Measurements from ENCODE around the gene YJEFN3.

YJEFN3 gene

GRCh38 chr19:19558055-19558454, 29.3 kb downstream of the YJEFN3 start:
- DNase-seq = no peak

DNA sequence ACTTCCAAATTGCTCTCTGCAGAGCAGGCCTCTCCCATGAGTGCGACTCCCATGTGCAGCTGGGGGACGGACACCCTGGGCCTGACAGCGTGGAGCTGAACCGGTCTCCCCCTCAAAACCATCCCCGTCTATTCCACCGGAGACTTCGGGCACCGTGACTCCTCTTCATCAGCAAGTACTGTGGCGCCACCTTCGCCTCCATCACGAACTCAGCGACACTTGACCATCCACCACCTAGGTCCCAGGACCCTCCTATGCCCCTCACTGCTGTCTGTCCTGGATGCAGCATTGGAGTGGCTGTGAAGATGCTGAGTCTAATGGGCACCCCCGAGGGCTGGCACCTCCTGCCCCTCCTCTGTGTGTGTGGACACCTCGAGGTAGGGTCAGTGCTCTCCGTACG, 29.9 kb downstream of the YJEFN3 start:
- DNase-seq = no peak

DNA sequence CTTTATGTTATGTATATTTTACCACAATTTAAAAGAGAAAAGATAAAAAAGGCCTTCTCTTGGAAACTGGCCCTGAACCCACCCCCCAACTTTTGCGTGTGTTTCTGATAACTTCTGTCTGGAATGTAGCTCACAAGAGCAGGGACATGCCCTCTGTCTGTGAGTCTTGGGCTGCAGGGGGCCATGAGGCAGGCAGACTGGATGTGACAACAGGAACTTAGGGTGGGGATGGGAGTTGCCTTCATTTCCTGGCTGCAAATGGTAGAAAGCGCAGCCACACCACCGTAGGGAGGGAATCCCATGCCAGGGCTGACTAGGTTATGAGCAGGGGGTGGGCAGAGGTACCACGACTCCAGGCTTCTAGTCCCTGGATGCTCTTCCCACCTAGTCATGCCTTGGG, 31.2 kb downstream of the YJEFN3 start:
- DNase-seq = no peak

DNA sequence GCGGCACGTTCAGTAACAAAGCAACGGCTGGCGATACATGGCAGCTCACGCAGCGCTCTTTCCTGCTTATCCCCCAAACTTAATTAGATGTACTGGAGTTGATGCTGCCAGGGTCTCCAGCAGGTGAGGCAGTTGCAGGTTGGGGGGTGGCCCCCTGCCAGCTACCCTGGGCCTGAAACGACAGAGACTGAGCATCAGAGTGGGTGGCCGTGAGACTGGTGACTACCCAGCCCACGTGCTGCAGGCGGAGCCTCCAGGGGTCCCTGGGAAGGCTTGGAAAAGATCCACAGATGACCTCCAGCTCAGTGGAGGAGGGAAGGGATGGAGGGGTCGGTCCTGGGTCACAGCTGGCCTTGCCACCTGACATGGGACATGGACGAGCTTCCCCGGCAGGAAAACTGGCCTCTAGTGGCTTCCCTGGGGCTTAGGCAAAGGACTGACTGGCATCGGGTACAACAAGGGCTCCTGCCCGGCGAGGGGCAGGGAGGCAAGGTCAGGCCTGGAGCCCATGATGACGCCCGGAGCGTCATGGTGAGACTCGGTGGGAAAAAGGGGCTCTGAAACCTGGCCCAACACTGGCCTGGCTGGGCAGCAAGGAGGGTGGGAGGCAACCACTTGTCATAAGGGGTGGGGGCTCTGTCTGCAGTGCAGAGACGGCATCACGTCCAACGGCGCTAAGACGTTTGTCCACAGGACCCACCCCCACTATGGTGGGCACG, 33.4 kb downstream of the YJEFN3 start:
- DNase-seq = no peak

- DNase-seq = peak; percentile 18
Observed at GRCh38 chr19:19562665-19563347, 34.1 kb downstream of the YJEFN3 start.

- no peak for DNase-seq
Observed at GRCh38 chr19:19563348-19563848, 34.7 kb downstream of the YJEFN3 start.

- no peak for DNase-seq
Observed at GRCh38 chr19:19566306-19566705, 37.6 kb downstream of the YJEFN3 start.

DNA sequence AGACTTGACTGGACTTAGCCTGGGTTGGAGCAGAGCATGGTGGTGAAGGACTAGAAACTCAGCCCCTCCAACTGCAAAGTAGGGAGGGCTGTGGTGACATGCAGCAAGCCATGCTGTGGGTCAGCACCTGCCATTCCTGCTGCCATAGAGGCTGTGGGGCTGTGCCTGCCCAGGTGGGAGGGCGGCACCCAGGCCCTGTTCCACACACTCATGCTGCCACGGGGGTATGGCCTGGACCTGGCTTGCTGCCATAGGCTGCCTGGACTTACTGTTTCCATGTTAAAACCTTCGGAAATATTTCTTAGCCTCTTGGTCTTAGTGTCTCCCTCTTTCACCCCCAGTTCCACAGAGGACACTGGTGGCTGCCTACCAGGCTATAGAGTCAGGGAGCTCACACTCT, 38.7 kb downstream of the YJEFN3 start:
- DNase-seq = no peak

DNA sequence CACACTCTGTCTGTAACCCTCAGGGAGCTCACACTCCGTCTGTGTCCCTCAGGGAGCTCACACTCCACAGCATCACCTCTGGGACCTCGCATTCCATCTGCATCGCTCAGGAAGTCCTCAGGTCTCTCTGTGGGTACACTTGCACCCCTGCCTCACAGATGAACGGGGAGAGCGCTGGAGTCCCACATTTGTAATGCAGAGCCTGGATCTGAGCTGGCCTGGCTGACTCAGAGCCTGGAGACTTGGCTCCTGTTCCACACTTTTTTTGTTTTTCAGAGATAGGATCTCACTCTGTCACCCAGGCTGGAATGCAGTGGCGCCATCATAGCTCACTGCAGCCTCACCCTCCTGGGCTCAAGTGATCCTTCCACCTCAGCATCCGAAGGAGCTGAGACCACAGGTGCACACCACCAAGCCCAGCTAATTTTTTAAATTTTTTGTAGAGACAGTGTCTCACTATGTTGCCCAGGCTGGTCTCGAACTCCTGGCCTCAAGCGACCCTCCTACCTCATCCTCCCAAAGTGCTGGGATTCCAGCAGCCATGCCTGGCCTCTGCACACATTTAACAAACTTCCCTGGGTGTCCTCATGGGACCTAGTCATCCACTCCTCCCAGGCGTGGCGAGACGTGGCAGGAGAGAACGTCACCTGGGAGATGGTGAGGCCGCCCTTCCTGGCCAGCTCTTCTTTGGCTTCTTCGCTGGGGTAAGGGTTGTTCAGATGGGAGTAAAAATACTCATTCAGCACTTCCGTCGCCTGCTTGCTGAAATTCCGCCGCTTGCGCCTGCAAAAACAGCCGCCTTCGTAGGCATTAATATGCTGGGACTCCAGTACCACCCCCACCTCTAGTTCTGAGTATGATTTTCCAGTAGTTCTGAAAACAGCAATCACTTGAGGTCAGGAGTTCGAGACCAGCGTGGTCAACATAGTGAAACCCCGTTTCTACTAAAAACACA, 40.4 kb downstream of the YJEFN3 start:
- no peak for DNase-seq

DNA sequence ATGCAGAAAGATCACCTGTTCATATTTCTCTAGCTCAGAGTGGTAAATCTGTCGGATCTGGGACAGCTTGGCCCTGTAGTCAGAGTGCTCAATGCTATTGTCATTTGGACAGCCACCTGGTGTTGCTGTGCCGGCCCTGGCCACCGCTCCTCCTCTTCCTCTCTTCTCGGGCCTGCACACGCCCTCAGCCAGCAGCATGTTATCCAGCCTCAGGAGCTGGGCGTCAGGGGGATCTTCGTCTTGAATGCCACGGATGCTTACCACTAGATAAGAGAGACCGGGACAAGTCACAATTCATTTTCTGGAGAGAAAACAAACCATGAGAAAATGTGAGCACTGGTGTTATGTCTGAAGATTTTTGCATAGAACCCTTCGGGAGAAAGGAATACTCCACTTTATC, 41.9 kb downstream of the YJEFN3 start:
- DNase-seq = no peak

DNA sequence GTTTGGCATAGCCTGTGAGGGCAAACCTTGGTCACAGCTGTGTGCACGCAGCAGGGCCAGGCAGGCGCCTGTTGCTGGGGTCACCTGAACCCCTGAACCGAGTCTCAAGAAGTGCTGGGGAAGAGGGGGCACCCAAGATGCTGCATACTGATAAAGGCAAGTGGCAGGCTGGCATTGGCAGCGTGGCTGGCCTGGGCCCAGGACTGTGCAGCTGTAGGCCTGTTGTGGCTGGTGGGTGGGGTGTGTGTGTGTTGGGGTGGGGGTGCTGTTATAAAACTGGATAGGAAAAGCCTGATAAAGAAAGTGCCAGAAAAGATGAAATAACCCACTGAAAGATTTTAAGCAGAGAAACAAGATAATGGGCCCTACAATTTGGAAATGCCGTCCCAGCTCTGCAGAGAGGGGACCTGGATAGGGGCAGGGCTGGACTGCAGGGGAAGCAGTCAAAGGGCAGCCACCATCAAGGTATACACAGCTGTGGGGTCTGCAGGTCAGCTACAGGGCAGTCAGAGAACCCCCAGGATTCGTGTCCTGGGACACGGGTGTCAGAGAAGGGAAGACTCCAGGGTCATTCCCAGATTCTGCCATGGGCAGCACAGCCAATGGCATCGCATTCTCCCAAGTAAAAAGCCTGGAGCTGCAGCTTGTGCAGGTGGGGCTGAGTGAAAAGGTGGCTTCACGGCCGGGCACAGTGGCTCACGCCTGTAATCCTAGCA, 42.5 kb downstream of the YJEFN3 start:
- no peak for DNase-seq

DNA sequence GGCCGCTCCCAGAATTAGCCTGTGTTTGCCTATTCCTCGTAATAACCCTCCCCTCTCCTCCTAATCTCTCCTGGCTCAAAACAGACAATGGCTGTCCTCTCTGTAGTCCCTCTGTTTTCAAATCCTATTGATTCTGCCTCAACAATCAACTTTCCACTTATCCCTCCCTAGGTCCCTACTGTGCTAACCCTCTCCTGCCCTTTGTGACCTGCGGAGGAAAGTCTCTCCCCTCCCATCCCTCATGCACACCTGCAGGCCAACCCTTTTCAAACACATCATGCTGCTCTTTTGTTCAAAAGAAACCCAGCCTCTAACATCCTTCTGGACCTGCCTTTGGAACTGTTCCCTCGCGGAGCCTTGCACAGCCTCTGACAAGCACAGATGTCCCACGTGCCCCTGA, 46.7 kb downstream of the YJEFN3 start:
- DNase-seq = no peak

- DNase-seq = no peak
Observed at GRCh38 chr19:19578252-19578651, 49.5 kb downstream of the YJEFN3 start.

DNA sequence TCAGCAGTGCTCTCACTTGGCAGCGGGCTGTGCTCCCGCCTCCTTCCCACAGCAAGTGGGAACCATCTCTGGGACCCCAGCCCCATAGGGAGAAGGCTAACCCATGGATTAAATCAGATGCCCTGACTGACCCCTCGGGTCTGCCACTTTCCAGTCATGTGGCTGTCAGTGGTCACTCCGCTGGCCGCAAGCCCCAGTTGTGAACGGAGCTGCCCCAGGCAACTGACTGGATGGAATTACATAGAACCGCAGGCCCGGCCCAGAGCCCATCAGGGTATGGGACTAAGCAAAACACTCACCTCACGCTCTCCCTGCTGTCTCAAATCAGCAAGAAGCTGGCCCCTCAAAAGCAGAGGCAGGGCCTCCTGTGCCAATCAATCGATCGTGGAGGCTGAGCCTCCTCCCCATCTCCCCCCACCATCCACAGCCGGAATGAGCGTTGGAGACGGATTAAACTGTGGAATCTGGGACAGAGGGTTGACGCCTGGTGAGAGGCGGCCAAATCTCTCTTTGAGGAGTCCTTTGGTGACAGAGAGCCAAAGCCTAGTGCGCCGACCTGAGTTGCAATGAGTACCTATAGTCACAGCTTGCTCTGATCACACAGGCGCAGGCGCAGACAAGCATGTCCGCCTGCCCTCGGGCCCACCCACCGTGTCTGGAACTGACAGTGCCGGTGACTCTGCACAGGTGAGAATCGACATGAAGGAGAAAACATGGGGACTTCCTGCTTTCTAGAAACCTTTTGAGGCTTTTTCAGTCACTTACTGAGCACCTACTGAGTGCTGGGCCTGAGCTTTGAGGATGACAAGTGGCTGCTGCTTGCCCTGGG, 51.0 kb downstream of the YJEFN3 start:
- DNase-seq = no peak

- DNase-seq = no peak
Observed at GRCh38 chr19:19580418-19580817, 51.7 kb downstream of the YJEFN3 start.

DNA sequence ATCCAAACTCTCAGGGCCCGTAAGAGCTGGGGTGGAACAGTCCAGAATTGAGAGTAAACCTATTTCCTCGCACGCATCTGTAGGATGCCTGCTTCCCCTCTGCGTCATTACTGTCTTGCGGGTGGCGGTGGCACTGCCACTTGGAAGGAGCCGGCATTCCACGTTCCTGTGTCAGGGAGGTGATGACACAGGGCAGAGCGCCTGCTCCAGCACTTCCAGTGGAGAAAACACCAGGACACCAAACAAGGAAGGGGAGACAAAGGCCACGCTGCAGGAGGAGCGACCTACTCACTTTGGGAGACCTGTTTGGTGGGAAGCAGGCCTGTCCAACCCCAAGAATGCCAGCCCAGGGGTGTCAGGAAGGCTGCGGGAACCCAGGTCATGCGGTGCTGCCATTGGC, 52.7 kb downstream of the YJEFN3 start:
- DNase-seq = no peak

DNA sequence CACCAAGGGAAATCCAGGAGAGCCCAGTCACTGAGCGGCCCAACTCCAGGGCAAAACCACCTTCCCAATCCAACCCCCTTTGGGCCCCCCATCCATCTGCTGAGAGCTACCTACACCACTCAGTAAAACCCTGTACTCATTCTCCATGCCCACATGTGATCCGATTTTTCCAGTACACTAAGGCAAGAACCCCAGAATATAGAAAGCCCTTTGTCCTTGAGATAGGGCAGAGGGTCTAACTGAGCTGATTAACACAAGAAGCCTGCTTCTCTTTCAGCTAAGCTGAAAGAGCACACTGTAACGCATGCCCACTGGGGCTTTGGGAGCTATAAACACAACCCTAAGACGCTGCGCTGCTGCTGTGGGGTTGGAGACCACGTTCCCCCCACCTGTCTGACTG, 53.8 kb downstream of the YJEFN3 start:
- no peak for DNase-seq

- DNase-seq = no peak
Observed at GRCh38 chr19:19584356-19584755, 55.6 kb downstream of the YJEFN3 start.

Measured in activated T-cell treated with anti-CD3 and anti-CD28 coated beads for 4 hours (primary cell).